Spleen (tissue), 7 donors: ENCODE measurements around the gene KSR1.

Experiments
- POLR2A ChIP-seq, 3 donors: fragments of 450-650 bp; IDR thresholded peaks; one replicate each; pipeline ENCODE4 v1.5.1; 2017; ENCODE audit warnings: antibody characterized with exemption in 3 of 3, mild to moderate bottlenecking in 1 of 3
- POLR2AphosphoS5 ChIP-seq, 3 donors: sonication (generic); formaldehyde crosslinking; IDR thresholded peaks; one replicate each; pipeline ENCODE4 v1.5.1; 2017; ENCODE audit warnings: antibody characterized with exemption in 3 of 3
- TF ChIP-seq, protein P1 (sequence below), 11 experiments: fragments of 200-600 bp in 7 of 11; fragments of 450-650 bp in 4 of 11; sonication (generic) in 4 of 11; IDR thresholded peaks in 8 of 11; conservative IDR thresholded peaks in 3 of 11; 1 replicate in 7 of 11; 2 replicates in 4 of 11; pipeline versions ENCODE4 v1.4.0 to v1.8.0; 2016 to 2021; ENCODE audit warnings: antibody characterized with exemption in 11 of 11, inconsistent platforms in 4 of 11, mild to moderate bottlenecking in 1 of 11
- donor health status: DM: no; HTN: no; CAD: no; lungs with moderate emphysema.
- donor health status: DM: no; HTN: no; CAD: no.
- donor health status: DM: no; HTN: no; CAD: no.

DNA sequence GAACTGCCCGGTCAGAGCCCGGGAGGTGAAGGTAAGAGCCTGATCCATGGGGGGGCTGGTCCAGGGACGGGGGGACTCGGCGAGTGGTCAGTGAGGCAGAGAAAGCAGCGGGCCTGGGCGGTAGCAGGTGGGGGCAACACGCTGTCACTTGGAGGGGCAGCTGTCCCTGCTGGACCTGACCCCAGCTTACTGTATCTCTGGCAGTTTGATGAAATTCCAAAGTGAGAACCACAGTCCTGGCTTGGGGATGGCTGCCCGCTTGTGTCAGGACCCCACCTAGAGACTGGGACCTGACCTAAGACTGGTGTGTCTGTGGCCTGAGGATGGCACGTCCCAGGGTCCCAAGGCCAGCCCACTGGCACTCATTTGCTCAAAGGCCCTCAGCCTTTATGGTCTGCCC, 35.1 kb upstream of the KSR1 start:
- TF ChIP-seq, protein P1, sequence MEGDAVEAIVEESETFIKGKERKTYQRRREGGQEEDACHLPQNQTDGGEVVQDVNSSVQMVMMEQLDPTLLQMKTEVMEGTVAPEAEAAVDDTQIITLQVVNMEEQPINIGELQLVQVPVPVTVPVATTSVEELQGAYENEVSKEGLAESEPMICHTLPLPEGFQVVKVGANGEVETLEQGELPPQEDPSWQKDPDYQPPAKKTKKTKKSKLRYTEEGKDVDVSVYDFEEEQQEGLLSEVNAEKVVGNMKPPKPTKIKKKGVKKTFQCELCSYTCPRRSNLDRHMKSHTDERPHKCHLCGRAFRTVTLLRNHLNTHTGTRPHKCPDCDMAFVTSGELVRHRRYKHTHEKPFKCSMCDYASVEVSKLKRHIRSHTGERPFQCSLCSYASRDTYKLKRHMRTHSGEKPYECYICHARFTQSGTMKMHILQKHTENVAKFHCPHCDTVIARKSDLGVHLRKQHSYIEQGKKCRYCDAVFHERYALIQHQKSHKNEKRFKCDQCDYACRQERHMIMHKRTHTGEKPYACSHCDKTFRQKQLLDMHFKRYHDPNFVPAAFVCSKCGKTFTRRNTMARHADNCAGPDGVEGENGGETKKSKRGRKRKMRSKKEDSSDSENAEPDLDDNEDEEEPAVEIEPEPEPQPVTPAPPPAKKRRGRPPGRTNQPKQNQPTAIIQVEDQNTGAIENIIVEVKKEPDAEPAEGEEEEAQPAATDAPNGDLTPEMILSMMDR (IDR thresholded peaks at IDR 0.05 in 8 of 11, conservative IDR thresholded peaks at IDR 0.05 in 3 of 11): no peak
- no peak for TF ChIP-seq POLR2A (IDR thresholded peaks at IDR 0.05)
- no peak for TF ChIP-seq POLR2AphosphoS5 (IDR thresholded peaks at IDR 0.05)
